ENCODE data around the gene PSD4. TPM values are rescaled to one million over a fixed set of nuclear protein-coding genes. Genes with fewer than 3 reads are reported as not detected.
A peak's percentile ranks its signal among the peaks of the same experiment; 100 is the strongest.

The PSD4 gene
- polyA plus RNA-seq, 2 of the 4 experiments (the other 2 are of a cell fraction): 5.4 to 21.6 TPM

DNA sequence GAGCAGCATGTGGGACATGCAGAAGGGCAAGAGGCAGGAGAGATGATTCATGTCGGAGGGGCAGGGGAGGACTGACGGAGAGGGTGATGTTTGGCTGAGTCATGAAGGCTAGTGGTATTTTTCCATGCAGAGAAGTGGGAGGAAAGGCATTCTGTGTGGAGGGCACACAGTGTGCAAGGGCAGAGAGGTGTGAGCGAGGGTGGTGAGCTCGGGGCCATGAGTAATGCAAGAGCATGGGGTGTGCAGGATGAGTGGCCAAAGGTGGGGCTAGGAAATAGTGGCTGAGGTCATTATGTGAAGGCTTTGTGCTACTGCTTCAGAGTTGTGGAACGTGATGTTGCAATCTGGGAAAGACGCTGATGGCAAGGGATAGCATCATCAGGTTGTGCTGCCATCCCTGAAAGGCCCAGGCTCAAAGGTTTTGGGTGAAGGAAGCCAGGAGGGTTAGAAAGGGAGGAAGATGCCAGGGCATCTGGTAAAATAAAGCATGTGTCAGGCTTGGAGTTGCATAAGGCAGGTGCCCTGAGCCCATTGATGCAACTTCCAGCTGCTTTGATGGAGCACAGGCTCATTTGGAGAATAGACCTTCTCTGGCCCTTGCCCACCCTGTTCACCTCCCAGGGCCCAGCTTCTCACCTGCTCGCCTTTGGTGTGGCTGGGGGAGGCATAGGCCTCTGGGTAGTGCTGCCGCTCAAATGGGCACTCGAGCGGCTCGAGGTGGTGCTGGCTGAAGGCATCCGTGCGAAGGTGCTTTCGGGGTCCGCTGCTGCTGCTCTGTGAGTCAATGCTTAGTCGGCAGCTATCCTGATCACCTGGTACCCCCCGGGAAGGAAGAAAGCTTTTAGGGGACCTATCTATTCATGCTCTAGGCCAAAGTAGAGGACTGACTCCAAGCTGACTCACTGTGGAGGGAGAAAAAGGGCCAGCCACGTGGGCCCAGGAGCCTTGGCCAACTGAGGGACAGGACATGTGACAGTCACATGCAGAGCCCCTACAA, 67.4 kb downstream of the PSD4 start (continued):
- TF ChIP-seq JUNB (IDR thresholded peaks at IDR 0.05): peak; percentile 98
- peak; percentile 97 for TF ChIP-seq MAFK (IDR thresholded peaks at IDR 0.05; ENCODE audit: partially characterized antibody)
- no peak for TF ChIP-seq RARB (CRISPR knock-in tag; IDR thresholded peaks at IDR 0.05)
- TF ChIP-seq SMC3 (IDR thresholded peaks at IDR 0.05): peak; percentile 56
- TF ChIP-seq, protein P1, sequence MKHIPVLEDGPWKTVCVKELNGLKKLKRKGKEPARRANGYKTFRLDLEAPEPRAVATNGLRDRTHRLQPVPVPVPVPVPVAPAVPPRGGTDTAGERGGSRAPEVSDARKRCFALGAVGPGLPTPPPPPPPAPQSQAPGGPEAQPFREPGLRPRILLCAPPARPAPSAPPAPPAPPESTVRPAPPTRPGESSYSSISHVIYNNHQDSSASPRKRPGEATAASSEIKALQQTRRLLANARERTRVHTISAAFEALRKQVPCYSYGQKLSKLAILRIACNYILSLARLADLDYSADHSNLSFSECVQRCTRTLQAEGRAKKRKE (CRISPR knock-in tag; IDR thresholded peaks at IDR 0.05; ENCODE audit: low read depth): peak; percentile 84; the same call in 1 of the 2 replicates
- TF ChIP-seq CBX8 (IDR thresholded peaks at IDR 0.05): no peak
- TF ChIP-seq, protein P2, sequence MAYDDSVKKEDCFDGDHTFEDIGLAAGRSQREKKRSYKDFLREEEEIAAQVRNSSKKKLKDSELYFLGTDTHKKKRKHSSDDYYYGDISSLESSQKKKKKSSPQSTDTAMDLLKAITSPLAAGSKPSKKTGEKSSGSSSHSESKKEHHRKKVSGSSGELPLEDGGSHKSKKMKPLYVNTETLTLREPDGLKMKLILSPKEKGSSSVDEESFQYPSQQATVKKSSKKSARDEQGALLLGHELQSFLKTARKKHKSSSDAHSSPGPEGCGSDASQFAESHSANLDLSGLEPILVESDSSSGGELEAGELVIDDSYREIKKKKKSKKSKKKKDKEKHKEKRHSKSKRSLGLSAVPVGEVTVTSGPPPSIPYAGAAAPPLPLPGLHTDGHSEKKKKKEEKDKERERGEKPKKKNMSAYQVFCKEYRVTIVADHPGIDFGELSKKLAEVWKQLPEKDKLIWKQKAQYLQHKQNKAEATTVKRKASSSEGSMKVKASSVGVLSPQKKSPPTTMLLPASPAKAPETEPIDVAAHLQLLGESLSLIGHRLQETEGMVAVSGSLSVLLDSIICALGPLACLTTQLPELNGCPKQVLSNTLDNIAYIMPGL (CRISPR knock-in tag; IDR thresholded peaks at IDR 0.05; ENCODE audit: borderline replicate concordance): no peak
- TF ChIP-seq KDM5A (IDR thresholded peaks at IDR 0.05): no peak

DNA sequence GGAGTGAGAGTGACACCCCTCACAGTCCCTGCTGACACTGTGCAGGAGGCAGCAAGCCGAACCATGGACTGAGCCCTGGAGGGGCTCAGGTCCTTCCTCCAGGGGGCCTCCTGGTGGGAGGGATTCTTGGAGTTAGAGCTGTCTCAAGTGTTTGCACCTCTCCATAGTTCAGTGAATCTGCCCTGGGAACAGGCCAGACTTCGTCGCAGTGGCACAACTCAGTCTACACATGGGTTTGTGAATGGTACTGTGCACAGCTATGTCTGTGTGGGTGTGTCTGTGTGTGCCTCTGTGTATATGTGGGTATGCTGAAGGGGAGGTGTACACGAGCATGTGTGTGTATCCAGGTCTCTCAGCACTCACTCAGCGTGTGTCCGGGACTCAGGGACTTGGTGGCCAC, 68.6 kb downstream of the PSD4 start:
- peak overlapping the region; percentile 97 to 98 for H3K27ac ChIP-seq
- no peak overlapping the region for H3K4me3 ChIP-seq
- H3K4me2 ChIP-seq: no peak overlapping the region; the same call in 1 of the 3 replicates
- DNase-seq (ENCODE audit: low read depth in 1 of 2, low spot score in 1 of 2) (no peak), FAIRE-seq (no peak), ATAC-seq (no peak)
- 89% methylated on average over 6 of the region's 6 CpGs for WGBS (ENCODE audit: missing lambda C conversion rate)
- no peak for TF ChIP-seq NPAS2 (CRISPR knock-in tag; IDR thresholded peaks at IDR 0.05; ENCODE audit: borderline replicate concordance)
- TF ChIP-seq, protein P1 (CRISPR knock-in tag; IDR thresholded peaks at IDR 0.05; ENCODE audit: low read depth): no peak
- no peak for TF ChIP-seq BHLHE40 (IDR thresholded peaks at IDR 0.05; ENCODE audit: low read depth, low read length)
- TF ChIP-seq, protein P3, sequence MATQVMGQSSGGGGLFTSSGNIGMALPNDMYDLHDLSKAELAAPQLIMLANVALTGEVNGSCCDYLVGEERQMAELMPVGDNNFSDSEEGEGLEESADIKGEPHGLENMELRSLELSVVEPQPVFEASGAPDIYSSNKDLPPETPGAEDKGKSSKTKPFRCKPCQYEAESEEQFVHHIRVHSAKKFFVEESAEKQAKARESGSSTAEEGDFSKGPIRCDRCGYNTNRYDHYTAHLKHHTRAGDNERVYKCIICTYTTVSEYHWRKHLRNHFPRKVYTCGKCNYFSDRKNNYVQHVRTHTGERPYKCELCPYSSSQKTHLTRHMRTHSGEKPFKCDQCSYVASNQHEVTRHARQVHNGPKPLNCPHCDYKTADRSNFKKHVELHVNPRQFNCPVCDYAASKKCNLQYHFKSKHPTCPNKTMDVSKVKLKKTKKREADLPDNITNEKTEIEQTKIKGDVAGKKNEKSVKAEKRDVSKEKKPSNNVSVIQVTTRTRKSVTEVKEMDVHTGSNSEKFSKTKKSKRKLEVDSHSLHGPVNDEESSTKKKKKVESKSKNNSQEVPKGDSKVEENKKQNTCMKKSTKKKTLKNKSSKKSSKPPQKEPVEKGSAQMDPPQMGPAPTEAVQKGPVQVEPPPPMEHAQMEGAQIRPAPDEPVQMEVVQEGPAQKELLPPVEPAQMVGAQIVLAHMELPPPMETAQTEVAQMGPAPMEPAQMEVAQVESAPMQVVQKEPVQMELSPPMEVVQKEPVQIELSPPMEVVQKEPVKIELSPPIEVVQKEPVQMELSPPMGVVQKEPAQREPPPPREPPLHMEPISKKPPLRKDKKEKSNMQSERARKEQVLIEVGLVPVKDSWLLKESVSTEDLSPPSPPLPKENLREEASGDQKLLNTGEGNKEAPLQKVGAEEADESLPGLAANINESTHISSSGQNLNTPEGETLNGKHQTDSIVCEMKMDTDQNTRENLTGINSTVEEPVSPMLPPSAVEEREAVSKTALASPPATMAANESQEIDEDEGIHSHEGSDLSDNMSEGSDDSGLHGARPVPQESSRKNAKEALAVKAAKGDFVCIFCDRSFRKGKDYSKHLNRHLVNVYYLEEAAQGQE (IDR thresholded peaks at IDR 0.05): no peak
- TF ChIP-seq ZC3H11A (IDR thresholded peaks at IDR 0.05): no peak
- no peak for TF ChIP-seq EP300 (IDR thresholded peaks at IDR 0.05)
- TF ChIP-seq HEYL (CRISPR knock-in tag; IDR thresholded peaks at IDR 0.05): no peak
- TF ChIP-seq ZSCAN20 (CRISPR knock-in tag; IDR thresholded peaks at IDR 0.05): no peak
- TF ChIP-seq, protein P4, sequence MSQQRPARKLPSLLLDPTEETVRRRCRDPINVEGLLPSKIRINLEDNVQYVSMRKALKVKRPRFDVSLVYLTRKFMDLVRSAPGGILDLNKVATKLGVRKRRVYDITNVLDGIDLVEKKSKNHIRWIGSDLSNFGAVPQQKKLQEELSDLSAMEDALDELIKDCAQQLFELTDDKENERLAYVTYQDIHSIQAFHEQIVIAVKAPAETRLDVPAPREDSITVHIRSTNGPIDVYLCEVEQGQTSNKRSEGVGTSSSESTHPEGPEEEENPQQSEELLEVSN (IDR thresholded peaks at IDR 0.05; ENCODE audit: borderline replicate concordance, low read depth): no peak
- no peak for TF ChIP-seq KDM1A (IDR thresholded peaks at IDR 0.05; ENCODE audit: low read depth)
- TF ChIP-seq HOXB13 (CRISPR knock-in tag; IDR thresholded peaks at IDR 0.05; ENCODE audit: low read depth): no peak
- TF ChIP-seq KDM5A (IDR thresholded peaks at IDR 0.05): no peak
- TF ChIP-seq RFX5 (IDR thresholded peaks at IDR 0.05): no peak
- no peak for TF ChIP-seq HOXA7 (CRISPR knock-in tag; IDR thresholded peaks at IDR 0.05)
- no peak for TF ChIP-seq JUN (IDR thresholded peaks at IDR 0.05)
- no peak for TF ChIP-seq ESRRA (IDR thresholded peaks at IDR 0.05; ENCODE audit: borderline replicate concordance, low read length)
- peaks cover 55% of the 10 kb centered on the region for H3K4me1 ChIP-seq
- no peaks in the 10 kb centered on the region for H3K9me3 ChIP-seq
- CTCF ChIA-PET: interaction anchor here (0.8 to 13.6 kb wide), 7 partner anchors 29 to 148 kb away, joined by 3 to 119 read pairs (median 21); no protein-coding TSS in a partner anchor
- POLR2A ChIA-PET: no interaction called here

Data from A549 (cell line).